Stimulated activated CD8-positive, alpha-beta memory T cell treated with anti-CD3 and anti-CD28 coated beads, Interleukin-7, amount 100 ng/mL, for 48 hours (primary cell): ENCODE data around the gene RGL1.

Source experiments
- DNase-seq, 2 donors: peaks; one replicate each; pipeline ENCODE4 v3.0.0-alpha.2; 2020; ENCODE audit warnings: low read depth in 1 of 2; ENCODE audit errors: extremely low read depth in 1 of 2

Gene RGL1

GRCh38 chr1:183945428-183946319, 140.8 kb downstream of the RGL1 start:
- DNase-seq = no peak

DNA sequence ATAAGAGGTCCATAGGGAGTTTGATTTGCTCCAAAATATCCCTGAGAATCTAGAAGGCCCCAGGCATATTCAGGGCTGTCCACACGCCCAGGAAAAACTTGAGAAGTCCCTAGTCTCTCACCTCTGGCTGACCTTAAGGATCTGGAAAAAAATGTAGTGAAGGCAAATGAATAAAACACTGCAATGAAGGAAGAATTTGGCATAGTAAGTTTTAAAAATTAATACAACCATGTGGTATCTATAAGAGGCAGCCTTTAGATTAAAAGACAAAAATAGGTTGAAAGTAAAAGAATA, 141.3 kb downstream of the RGL1 start:
- DNase-seq = no peak

- DNase-seq = no peak
Measured at GRCh38 chr1:183947988-183948387, 143.1 kb downstream of the RGL1 start.

- no peak for DNase-seq
Measured at GRCh38 chr1:183952101-183952500, 147.2 kb downstream of the RGL1 start.

GRCh38 chr1:183953031-183953430, 148.1 kb downstream of the RGL1 start:
- DNase-seq = no peak

GRCh38 chr1:183954496-183954895, 149.6 kb downstream of the RGL1 start:
- DNase-seq = no peak

GRCh38 chr1:183956559-183957188, 151.8 kb downstream of the RGL1 start:
- peak in 1 of 2 donors; percentile 38 for DNase-seq

- DNase-seq = no peak
Measured at GRCh38 chr1:183957216-183957830, 152.4 kb downstream of the RGL1 start.

- DNase-seq = no peak
Measured at GRCh38 chr1:183958958-183959357, 154.0 kb downstream of the RGL1 start.

- DNase-seq = no peak
Measured at GRCh38 chr1:183961132-183961531, 156.2 kb downstream of the RGL1 start.

DNA sequence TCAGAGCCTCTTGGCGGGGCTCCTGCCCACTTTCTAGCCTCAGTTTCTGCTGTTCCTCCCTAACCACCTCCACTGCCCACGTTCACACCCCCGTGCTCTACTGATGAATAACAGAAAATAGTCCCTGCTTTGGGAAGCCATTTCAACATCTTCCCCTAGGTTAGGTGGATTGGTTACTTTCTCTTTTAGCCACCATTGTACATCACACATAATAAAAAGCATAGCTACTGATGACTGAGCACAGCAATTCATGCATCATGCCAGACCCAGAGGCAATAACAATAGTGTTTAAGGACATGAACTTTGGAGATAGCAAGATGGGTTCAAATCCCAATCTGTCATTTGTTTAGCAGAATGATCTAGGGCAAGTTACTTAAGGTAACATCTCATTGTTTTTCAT, 158.0 kb downstream of the RGL1 start:
- DNase-seq = no peak

GRCh38 chr1:183965726-183966125, 160.8 kb downstream of the RGL1 start:
- DNase-seq = no peak

GRCh38 chr1:183966487-183966886, 161.6 kb downstream of the RGL1 start:
- DNase-seq = no peak

DNA sequence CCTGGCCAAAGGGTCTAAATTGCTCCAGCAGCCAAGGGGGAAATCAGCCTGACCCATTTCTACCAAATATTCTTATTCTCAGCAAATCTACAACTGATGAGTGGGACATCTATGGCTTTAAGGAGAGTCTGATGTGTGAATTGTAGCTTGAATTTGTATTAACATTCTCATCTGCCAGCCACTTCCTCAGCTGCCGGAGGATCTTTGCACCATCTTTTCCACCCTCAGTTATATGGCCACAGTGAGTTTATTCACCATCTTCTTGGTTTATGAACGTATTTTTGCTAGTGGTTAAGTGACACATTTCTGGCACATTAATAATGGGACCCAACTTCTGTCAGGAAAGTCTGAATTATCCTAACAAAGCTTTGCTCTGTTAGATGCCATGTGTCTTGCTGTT, 163.0 kb downstream of the RGL1 start:
- no peak for DNase-seq

DNA sequence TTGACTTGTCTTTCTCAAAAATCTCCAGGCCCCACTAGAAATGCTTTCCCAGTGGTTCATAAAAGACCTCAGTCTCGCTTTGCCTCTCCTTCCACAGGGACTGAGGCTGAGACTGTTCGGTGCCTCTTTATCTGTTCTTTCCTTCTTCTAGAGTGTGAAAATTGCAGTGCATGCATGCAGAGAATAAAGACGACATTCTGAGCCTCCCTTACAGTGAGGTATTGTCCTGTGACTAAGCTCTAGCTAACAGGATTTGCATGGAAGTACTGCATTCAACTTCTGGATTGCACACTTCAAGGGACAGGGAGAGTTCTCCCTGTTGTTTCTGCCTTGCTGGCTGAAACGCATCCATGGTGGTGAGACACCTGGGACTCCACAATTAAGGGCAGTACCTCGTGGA, 163.5 kb downstream of the RGL1 start:
- DNase-seq = no peak

DNA sequence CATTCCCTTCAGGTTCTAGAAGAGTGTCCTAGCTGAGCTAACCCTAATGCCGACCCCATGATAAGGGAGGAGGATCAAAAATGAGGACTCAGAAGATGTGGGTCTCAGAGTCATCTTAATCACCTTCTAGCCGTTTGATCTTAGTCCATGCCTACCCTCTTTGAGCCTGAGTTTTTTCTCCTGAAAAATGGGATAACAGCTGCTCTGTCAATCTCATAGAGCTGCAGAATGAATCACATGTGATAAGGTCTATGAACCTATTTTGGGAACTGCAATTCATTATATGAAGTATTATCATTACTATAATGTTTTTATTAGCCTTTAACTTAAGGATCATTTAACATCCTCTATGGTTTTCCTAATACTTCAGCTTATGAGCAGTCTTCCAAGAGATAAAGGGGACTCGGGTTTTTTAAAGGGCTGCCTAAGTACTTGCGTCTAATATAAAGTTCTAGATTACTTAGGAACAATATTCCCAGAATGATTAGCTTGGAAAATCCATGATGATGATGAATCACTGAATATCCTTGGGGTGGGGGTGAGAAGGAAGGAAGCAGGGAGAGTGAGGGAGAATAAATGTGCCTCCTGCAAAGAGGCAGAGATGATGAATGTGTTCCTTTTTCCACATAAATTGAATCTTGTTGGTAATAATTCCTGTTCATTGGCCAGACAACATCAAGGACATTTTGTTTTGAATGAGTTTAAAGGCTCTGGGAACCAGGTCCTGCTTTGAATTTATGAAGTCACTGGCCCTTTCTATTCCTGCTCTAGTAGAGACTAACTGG, 165.8 kb downstream of the RGL1 start:
- no peak for DNase-seq

DNA sequence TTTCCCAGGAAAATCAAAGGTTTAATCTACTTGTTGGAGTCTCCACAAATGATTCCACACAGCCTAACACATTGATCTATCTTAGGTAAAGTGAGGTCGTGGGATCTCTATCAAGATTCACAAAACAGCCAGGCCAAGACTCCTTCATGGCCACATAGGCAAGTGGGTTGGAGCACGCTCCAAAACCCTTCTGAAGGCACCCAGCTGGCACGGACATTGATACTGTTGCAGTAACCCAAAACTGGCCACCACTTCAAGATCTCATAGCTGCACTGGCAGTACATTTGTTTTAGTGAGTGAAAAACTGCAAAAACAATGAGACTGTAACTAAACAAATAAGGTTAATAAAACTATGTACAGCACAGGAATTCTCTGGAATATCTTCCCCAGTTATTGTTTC, 170.7 kb downstream of the RGL1 start:
- no peak for DNase-seq

DNA sequence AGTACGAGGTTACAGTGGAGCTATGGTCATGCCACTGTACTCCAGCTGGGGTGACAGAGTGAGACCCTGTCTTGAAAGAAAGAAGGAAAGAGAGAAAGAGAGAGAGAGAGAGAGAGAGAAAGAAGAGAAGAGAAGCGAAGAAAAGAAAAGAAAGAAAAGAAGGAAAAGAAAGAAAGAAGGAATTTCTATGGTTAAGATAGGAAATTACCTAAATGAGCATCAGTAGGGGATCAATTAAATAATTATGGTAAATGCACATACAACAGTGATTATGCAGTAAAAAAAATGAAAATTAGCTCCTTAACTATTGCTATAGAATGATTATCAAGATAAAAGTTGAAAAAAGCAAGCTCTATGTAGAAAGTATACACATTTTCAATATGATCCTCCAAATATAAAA, 172.8 kb downstream of the RGL1 start:
- no peak for DNase-seq
